Coronary artery (tissue), 2 donors: ENCODE data around the gene CDKN3.
"Not testable (repeated sequence)": the region's sequence is repeated elsewhere in the genome, so short reads cannot be mapped to it uniquely, and the experiment has no call there.

ENCODE experiments used
- DNase-seq: peaks from one replicate; pipeline ENCODE4 v3.0.0-alpha.2; 2017; ENCODE audit warnings: low spot score
- H3K27ac ChIP-seq, 2 donors: fragments of 200-600 bp; sonication (generic); one replicate each; pipeline ENCODE4 v1.5.1; 2016 to 2019
- H3K4me3 ChIP-seq: fragments of 200-600 bp; sonication (generic); 2 replicates; pipeline ENCODE4 v1.5.1; 2016; ENCODE audit warnings: mild to moderate bottlenecking, moderate library complexity
- CTCF ChIP-seq: fragments of 200-600 bp; sonication (generic); IDR thresholded peaks from one replicate; pipeline ENCODE4 v1.5.1; 2019; ENCODE audit warnings: antibody characterized with exemption

Gene CDKN3

GRCh38 chr14:54370323-54371198, 26.2 kb upstream of the CDKN3 start:
- no peak for DNase-seq
- no peak for TF ChIP-seq CTCF

GRCh38 chr14:54374117-54374884, 22.5 kb upstream of the CDKN3 start:
- Histone ChIP-seq H3K4me3 (no peak overlapping the region), H3K27ac (no peak overlapping the region)
- DNase-seq: no peak
- no peak for TF ChIP-seq CTCF

More at GRCh38 chr14:54370323-54371198, 26.2 kb upstream of the CDKN3 start:
- Histone ChIP-seq H3K27ac (no peak overlapping the region), H3K4me3 (no peak overlapping the region)

GRCh38 chr14:54377501-54377900, 19.3 kb upstream of the CDKN3 start:
- Histone ChIP-seq H3K4me3 (no peak overlapping the region), H3K27ac (no peak overlapping the region)
- DNase-seq: no peak
- TF ChIP-seq CTCF: no peak

GRCh38 chr14:54378893-54379292, 17.9 kb upstream of the CDKN3 start:
- not testable (repeated sequence) for DNase-seq, H3K27ac ChIP-seq, H3K4me3 ChIP-seq

- H3K27ac ChIP-seq, H3K4me3 ChIP-seq, DNase-seq: not testable (repeated sequence)
Observed at GRCh38 chr14:54380558-54380957, 16.2 kb upstream of the CDKN3 start.

- TF ChIP-seq CTCF: no peak
Observed at GRCh38 chr14:54381821-54382220, 15.0 kb upstream of the CDKN3 start.

GRCh38 chr14:54383835-54384234, 13.0 kb upstream of the CDKN3 start:
- no peak for TF ChIP-seq CTCF
- no peak overlapping the region for H3K4me3 ChIP-seq
- H3K27ac ChIP-seq: no peak overlapping the region
- no peak for DNase-seq

More at GRCh38 chr14:54381821-54382220, 15.0 kb upstream of the CDKN3 start:
- no peak overlapping the region for H3K4me3 ChIP-seq
- H3K27ac ChIP-seq: no peak overlapping the region
- DNase-seq: no peak

- Histone ChIP-seq H3K27ac (no peak overlapping the region), H3K4me3 (no peak overlapping the region)
- no peak for TF ChIP-seq CTCF
- DNase-seq: no peak
Observed at GRCh38 chr14:54385556-54385955, 11.3 kb upstream of the CDKN3 start.
